ENCODE results near the gene SNW1. TPM values are rescaled to one million over a fixed set of nuclear protein-coding genes. Genes with fewer than 3 reads are reported as not detected.

The SNW1 gene
- total RNA-seq, 1 donor from 2014 or later: 105 TPM

DNA sequence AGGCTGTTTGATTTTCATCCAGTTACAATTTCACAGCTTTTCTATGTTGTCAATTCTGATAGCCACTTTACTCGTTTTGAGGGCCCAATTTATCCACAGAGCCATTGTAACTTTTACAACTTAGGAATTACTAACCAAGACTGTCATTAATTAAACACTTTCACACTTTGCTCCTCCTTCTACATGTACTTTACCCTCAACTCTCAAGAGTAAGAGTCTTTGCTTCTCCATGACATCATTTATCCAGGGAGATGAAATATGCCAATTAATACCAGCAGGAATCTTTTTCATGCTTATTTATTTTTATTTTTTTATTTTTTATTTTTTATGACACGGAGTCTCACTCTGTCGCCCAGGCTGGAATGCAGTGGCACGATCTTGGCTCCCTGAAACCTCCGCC lies 39.5 kb downstream of the SNW1 start:
- H4K20me1 ChIP-seq (ENCODE audit: low read depth): no peaks in the 10 kb centered on the region
- H3K4me1 ChIP-seq: no peaks in the 10 kb centered on the region
- no peaks in the 10 kb centered on the region for H3K27me3 Mint-ChIP-seq (ENCODE audit: insufficient read depth, low read depth)
- H3K4me3 ChIP-seq: no peak overlapping the region
- peaks cover 4% of the 10 kb centered on the region for H3K79me2 ChIP-seq (ENCODE audit: low read depth)
- no peaks in the 10 kb centered on the region for H3K9me3 Mint-ChIP-seq
- H3K4me3 Mint-ChIP-seq: no peak overlapping the region
- peaks cover 45% of the 10 kb centered on the region for H3K36me3 Mint-ChIP-seq
- no peak for DNase-seq (ENCODE audit: low spot score)
- H3K36me3 ChIP-seq: peaks cover 24% of the 10 kb centered on the region
- no peak overlapping the region for H3K9ac ChIP-seq
- no peak overlapping the region for H3K27ac Mint-ChIP-seq
- no peaks in the 10 kb centered on the region for H3K9me3 ChIP-seq (ENCODE audit: low read depth)
- H3K27ac ChIP-seq: no peak overlapping the region
- peaks cover 26% of the 10 kb centered on the region for H3F3A ChIP-seq (ENCODE audit: low read depth)
- H3K4me2 ChIP-seq: no peak overlapping the region
- H3K27me3 ChIP-seq: no peaks in the 10 kb centered on the region
- no peak overlapping the region for H2AFZ ChIP-seq (replicated peaks)
- no peak for TF ChIP-seq EZH2 (IDR thresholded peaks at IDR 0.05)
- TF ChIP-seq, protein P1, sequence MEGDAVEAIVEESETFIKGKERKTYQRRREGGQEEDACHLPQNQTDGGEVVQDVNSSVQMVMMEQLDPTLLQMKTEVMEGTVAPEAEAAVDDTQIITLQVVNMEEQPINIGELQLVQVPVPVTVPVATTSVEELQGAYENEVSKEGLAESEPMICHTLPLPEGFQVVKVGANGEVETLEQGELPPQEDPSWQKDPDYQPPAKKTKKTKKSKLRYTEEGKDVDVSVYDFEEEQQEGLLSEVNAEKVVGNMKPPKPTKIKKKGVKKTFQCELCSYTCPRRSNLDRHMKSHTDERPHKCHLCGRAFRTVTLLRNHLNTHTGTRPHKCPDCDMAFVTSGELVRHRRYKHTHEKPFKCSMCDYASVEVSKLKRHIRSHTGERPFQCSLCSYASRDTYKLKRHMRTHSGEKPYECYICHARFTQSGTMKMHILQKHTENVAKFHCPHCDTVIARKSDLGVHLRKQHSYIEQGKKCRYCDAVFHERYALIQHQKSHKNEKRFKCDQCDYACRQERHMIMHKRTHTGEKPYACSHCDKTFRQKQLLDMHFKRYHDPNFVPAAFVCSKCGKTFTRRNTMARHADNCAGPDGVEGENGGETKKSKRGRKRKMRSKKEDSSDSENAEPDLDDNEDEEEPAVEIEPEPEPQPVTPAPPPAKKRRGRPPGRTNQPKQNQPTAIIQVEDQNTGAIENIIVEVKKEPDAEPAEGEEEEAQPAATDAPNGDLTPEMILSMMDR (IDR thresholded peaks at IDR 0.05): no peak
- no peak for TF ChIP-seq EZH2phosphoT487 (IDR thresholded peaks at IDR 0.05)
- H3K4me1 Mint-ChIP-seq: no peaks in the 10 kb centered on the region

DNA sequence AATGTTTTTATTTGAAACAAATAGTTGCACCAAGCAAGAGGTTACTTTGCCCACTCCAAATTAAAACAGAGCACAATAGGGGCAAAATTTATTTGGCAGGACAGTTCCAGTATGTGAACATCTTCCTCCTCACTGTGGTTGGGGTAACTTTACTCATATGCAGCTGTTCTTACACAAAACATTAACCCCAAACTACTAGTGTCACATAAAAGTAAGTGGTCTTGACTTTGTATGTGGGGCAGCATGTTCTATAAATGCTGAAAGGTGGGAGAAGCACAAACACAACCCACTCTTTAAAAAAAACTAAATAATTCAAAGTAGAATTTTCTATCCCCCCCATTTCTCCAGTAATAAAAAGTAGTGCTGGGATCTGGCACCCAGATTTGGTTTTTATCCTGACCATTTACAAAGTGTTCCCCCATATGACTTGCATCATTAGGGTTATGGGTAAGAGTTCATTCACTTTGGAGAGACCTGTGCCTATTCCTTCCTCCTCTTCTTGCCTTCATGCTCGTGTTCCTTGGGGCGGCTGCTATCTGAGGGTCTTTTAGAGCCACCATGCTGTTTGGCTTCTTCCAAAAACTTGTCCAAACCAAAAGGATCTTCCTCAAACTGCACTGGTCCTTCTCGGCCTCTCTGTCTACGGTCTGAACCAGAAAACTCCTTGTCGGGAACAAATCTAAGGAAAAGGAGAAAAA lies 43.2 kb downstream of the SNW1 start:
- H3K4me3 ChIP-seq: no peak overlapping the region
- peaks cover 30% of the 10 kb centered on the region for H3K79me2 ChIP-seq (ENCODE audit: low read depth)
- no peaks in the 10 kb centered on the region for H3K27me3 ChIP-seq
- H3K27ac ChIP-seq: no peak overlapping the region
- Mint-ChIP-seq H3K9me3 (no peaks in the 10 kb centered on the region), H3K4me1 (no peaks in the 10 kb centered on the region), H3K36me3 (peaks cover 38% of the 10 kb centered on the region), H3K4me3 (no peak overlapping the region), H3K27me3 (ENCODE audit: insufficient read depth, low read depth) (no peaks in the 10 kb centered on the region), H3K27ac (no peak overlapping the region)
- H3K36me3 ChIP-seq: peaks cover 18% of the 10 kb centered on the region
- H3K4me1 ChIP-seq: no peaks in the 10 kb centered on the region
- H3F3A ChIP-seq (ENCODE audit: low read depth): peaks cover 40% of the 10 kb centered on the region
- H2AFZ ChIP-seq (replicated peaks): no peak overlapping the region
- no peak for DNase-seq (ENCODE audit: low spot score)
- H4K20me1 ChIP-seq (ENCODE audit: low read depth): peaks cover 16% of the 10 kb centered on the region
- no peak overlapping the region for H3K4me2 ChIP-seq
- TF ChIP-seq EZH2phosphoT487 (IDR thresholded peaks at IDR 0.05): no peak
- TF ChIP-seq, protein P1 (IDR thresholded peaks at IDR 0.05): no peak
- TF ChIP-seq EZH2 (IDR thresholded peaks at IDR 0.05): no peak
- no peak overlapping the region for H3K9ac ChIP-seq
- no peaks in the 10 kb centered on the region for H3K9me3 ChIP-seq (ENCODE audit: low read depth)

DNA sequence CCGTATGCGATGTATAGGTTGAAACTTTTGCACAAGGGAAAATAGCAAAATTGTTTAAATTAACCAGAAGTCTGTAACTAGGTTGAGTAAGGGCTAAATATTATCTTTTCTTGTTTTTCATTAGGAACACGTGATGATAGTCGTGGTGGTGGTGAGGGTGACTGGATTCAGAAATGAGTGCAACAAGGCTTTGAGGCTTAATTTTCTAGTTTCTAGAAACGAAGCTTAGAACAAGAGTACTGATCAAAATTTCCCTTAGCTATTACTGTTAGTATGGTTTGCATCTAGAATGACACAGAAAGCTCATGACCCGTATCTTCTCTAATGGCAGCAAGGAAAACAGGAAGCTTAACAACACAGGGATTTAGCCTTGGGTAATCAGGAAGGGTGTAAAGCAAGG lies 46.0 kb downstream of the SNW1 start:
- no peak overlapping the region for H3K27ac ChIP-seq
- no peaks in the 10 kb centered on the region for H3K9me3 ChIP-seq (ENCODE audit: low read depth)
- no peak overlapping the region for H3K9ac ChIP-seq
- H3K79me2 ChIP-seq (ENCODE audit: low read depth): peaks cover 57% of the 10 kb centered on the region
- peaks cover 23% of the 10 kb centered on the region for H3K36me3 Mint-ChIP-seq
- no peaks in the 10 kb centered on the region for H3K9me3 Mint-ChIP-seq
- no peaks in the 10 kb centered on the region for H3K4me1 Mint-ChIP-seq
- H3K27me3 Mint-ChIP-seq (ENCODE audit: insufficient read depth, low read depth): no peaks in the 10 kb centered on the region
- no peak overlapping the region for H3K4me3 Mint-ChIP-seq
- no peak overlapping the region for H3K4me3 ChIP-seq
- no peaks in the 10 kb centered on the region for H3K4me1 ChIP-seq
- peaks cover 23% of the 10 kb centered on the region for H3K36me3 ChIP-seq
- DNase-seq (ENCODE audit: low spot score): no peak
- peaks cover 22% of the 10 kb centered on the region for H4K20me1 ChIP-seq (ENCODE audit: low read depth)
- H3K27me3 ChIP-seq: no peaks in the 10 kb centered on the region
- no peak overlapping the region for H2AFZ ChIP-seq (replicated peaks)
- peaks cover 31% of the 10 kb centered on the region for H3F3A ChIP-seq (ENCODE audit: low read depth)
- TF ChIP-seq, protein P1 (IDR thresholded peaks at IDR 0.05): no peak
- TF ChIP-seq EZH2 (IDR thresholded peaks at IDR 0.05) (no peak), EZH2phosphoT487 (IDR thresholded peaks at IDR 0.05) (no peak)
- H3K27ac Mint-ChIP-seq: no peak overlapping the region
- H3K4me2 ChIP-seq: no peak overlapping the region
